GM21576 (cell line): ENCODE measurements around the gene PRELP.
"Not testable (repeated sequence)": the region's sequence is repeated elsewhere in the genome, so short reads cannot be mapped to it uniquely, and the experiment has no call there.

Experiments
- ATAC-seq: cut with Tn5 transposase; IDR thresholded peaks from one replicate; pipeline ENCODE4 v1.9.1; 2021; ENCODE audit warnings: mild to moderate bottlenecking, moderate library complexity; ENCODE audit not compliant: unreplicated experiment

The PRELP gene

GRCh38 chr1:203453016-203453415, 22.6 kb upstream of the PRELP start:
- no peak for ATAC-seq

GRCh38 chr1:203453616-203454015, 22.0 kb upstream of the PRELP start:
- ATAC-seq: no peak

- ATAC-seq: no peak
Measured at GRCh38 chr1:203454986-203455471, 20.6 kb upstream of the PRELP start.

GRCh38 chr1:203455706-203456105, 19.9 kb upstream of the PRELP start:
- ATAC-seq: no peak

- no peak for ATAC-seq
Measured at GRCh38 chr1:203456577-203456976, 19.0 kb upstream of the PRELP start.

GRCh38 chr1:203458078-203458477, 17.5 kb upstream of the PRELP start:
- no peak for ATAC-seq

- no peak for ATAC-seq
Measured at GRCh38 chr1:203459671-203460201, 15.9 kb upstream of the PRELP start.

GRCh38 chr1:203461717-203462116, 13.9 kb upstream of the PRELP start:
- no peak for ATAC-seq

- no peak for ATAC-seq
Measured at GRCh38 chr1:203462143-203462542, 13.5 kb upstream of the PRELP start.

GRCh38 chr1:203462878-203463277, 12.7 kb upstream of the PRELP start:
- no peak for ATAC-seq

GRCh38 chr1:203463469-203464062, 12.0 kb upstream of the PRELP start:
- ATAC-seq: no peak

GRCh38 chr1:203464226-203464625, 11.4 kb upstream of the PRELP start:
- ATAC-seq: no peak

- ATAC-seq: no peak
Measured at GRCh38 chr1:203464743-203465142, 10.9 kb upstream of the PRELP start.

GRCh38 chr1:203465146-203465798, 10.3 kb upstream of the PRELP start:
- ATAC-seq: no peak

GRCh38 chr1:203465948-203466347, 9.7 kb upstream of the PRELP start:
- no peak for ATAC-seq

GRCh38 chr1:203466906-203467549, 8.6 kb upstream of the PRELP start:
- ATAC-seq: not testable (repeated sequence)

GRCh38 chr1:203467550-203467921, 8.1 kb upstream of the PRELP start:
- no peak for ATAC-seq

- no peak for ATAC-seq
Measured at GRCh38 chr1:203468326-203468725, 7.3 kb upstream of the PRELP start.

- ATAC-seq: no peak
Measured at GRCh38 chr1:203470240-203470639, 5.4 kb upstream of the PRELP start.

- ATAC-seq: no peak
Measured at GRCh38 chr1:203471841-203472240, 3.8 kb upstream of the PRELP start.

- ATAC-seq: no peak
Measured at GRCh38 chr1:203473281-203473680, 2.3 kb upstream of the PRELP start.

- ATAC-seq: no peak
Measured at GRCh38 chr1:203473781-203474305, 1.8 kb upstream of the PRELP start.
